ENCODE measurements around the gene MAPK10.

GRCh38 chr4:86279293-86279960 is 80.4 kb downstream of the MAPK10 start:
- TF ChIP-seq, protein P1, sequence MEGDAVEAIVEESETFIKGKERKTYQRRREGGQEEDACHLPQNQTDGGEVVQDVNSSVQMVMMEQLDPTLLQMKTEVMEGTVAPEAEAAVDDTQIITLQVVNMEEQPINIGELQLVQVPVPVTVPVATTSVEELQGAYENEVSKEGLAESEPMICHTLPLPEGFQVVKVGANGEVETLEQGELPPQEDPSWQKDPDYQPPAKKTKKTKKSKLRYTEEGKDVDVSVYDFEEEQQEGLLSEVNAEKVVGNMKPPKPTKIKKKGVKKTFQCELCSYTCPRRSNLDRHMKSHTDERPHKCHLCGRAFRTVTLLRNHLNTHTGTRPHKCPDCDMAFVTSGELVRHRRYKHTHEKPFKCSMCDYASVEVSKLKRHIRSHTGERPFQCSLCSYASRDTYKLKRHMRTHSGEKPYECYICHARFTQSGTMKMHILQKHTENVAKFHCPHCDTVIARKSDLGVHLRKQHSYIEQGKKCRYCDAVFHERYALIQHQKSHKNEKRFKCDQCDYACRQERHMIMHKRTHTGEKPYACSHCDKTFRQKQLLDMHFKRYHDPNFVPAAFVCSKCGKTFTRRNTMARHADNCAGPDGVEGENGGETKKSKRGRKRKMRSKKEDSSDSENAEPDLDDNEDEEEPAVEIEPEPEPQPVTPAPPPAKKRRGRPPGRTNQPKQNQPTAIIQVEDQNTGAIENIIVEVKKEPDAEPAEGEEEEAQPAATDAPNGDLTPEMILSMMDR (IDR thresholded peaks at IDR 0.05; ENCODE audit: low read depth, low read length), result no peak
- TF ChIP-seq EZH2phosphoT487 (IDR thresholded peaks at IDR 0.05; ENCODE audit: low read depth), result no peak
